Small intestine (tissue), 7 donors: Measurements from ENCODE around the gene DDX51. TPM values are rescaled to one million over a fixed set of nuclear protein-coding genes. Genes with fewer than 3 reads are reported as not detected.
A peak's percentile ranks its signal among the peaks of the same experiment; 100 is the strongest.

Experiments used
- DNase-seq, 2 donors: peaks; one replicate each; pipeline versions ENCODE4 v3.0.0 to v3.0.0-alpha.2; 2013
- FAIRE-seq: peaks from 2 replicates; lab custom pipeline; 2012; peaks lifted over from hg19 to GRCh38; lab: Jason Lieb, UNC
- H3K27ac ChIP-seq, 3 donors: one replicate each; pipeline ENCODE4 v1.5.1; 2013; ENCODE audit warnings: low read length in 2 of 3, mild to moderate bottlenecking in 2 of 3, control low read depth in 1 of 3, inconsistent platforms in 1 of 3, low read depth in 1 of 3, moderate library complexity in 1 of 3
- H3K27me3 ChIP-seq, 3 donors: one replicate each; pipeline ENCODE4 v1.6.1; 2013; ENCODE audit warnings: low read length in 3 of 3, inconsistent platforms in 1 of 3; ENCODE audit not compliant: control insufficient read depth in 3 of 3, insufficient read depth in 3 of 3
- H3K36me3 ChIP-seq, 3 donors: one replicate each; pipeline ENCODE4 v1.6.1; 2013; ENCODE audit warnings: low read length in 3 of 3, inconsistent platforms in 1 of 3, low read depth in 1 of 3, mild to moderate bottlenecking in 1 of 3, moderate library complexity in 1 of 3; ENCODE audit not compliant: control insufficient read depth in 3 of 3, insufficient read depth in 2 of 3
- H3K4me1 ChIP-seq, 3 donors: one replicate each; pipeline ENCODE4 v1.6.1; 2013; ENCODE audit warnings: low read length in 2 of 3, inconsistent platforms in 1 of 3, low read depth in 1 of 3, mild to moderate bottlenecking in 1 of 3, moderate library complexity in 1 of 3; ENCODE audit not compliant: control insufficient read depth in 3 of 3, insufficient read depth in 2 of 3
- H3K4me3 ChIP-seq, 3 donors: one replicate each; pipeline ENCODE4 v1.5.1; 2013; ENCODE audit warnings: low read length in 3 of 3, control low read depth in 1 of 3, inconsistent platforms in 1 of 3, low read depth in 1 of 3, mild to moderate bottlenecking in 1 of 3, moderate library complexity in 1 of 3
- H3K9me3 ChIP-seq, 2 donors: one replicate each; pipeline ENCODE4 v1.6.1; 2013; ENCODE audit warnings: low read depth in 1 of 2, low read length in 1 of 2; ENCODE audit not compliant: control insufficient read depth in 2 of 2, insufficient read depth in 1 of 2
- WGBS, 3 donors: extraction: QIAGEN DNeasy Blood & Tissue Kit; methylation state at CpG; one replicate each; pipeline ENCODE4 v1.1.7; 2013; 5-methylcytosine and 5-hydroxymethylcytosine counted together
- polyA plus RNA-seq, 4 donors: library from polyadenylated mRNA; stranded (reverse) in 3 of 4; unstranded in 1 of 4; fragments of 200-250 nt in 3 of 4; fragments of 120-200 nt in 1 of 4; gene quantifications; one replicate each; pipeline versions ENCODE4 v1.2.1 to v1.2.3, GENCODE V29; 2013
- donor health status: healthy with polysubstance abuse.
- donor health status: control.
- donor health status: control.
- donor health status: Bipolar disorder and iron deficiency.
- donor health status: healthy.

Gene DDX51
- polyA plus RNA-seq, 4 donors, result 5.1 to 17.3 (median 11.3) TPM

DNA sequence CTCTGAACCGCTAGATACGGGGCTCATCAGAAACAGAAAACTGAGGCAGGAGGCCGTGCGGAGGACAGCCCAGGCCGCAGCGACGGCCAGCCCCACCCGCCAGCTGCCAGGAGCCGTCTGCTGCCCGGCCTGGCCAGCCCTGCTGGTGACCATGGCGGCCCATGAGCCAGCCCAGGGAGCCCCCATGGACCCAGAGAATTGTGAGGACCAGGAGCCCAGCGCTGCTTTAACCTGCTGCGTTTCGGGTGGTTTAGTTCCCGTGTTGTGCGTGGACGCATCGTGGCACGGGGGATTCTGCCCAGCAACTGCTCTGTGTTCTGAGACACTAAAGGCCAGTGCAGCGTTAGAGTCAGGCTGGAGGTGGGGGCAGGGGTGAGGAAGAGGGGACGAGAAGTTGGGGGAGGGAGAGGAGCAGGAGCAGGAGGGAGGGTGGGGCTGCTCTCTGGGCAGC lies 44.4 kb upstream of the DDX51 start:
- peaks cover 4 to 14% (median 4%) of the 10 kb centered on the region in 3 donors for H3K4me1 ChIP-seq
- H3K9me3 ChIP-seq, result peaks cover 0 to 11% of the 10 kb centered on the region in 2 donors
- peaks cover 0 to 58% (median 0%) of the 10 kb centered on the region in 3 donors for H3K27me3 ChIP-seq
- WGBS, 3 donors, result 71 to 88% (median 84%) methylated on average over 20 to 21 of the region's 21 CpGs
- H3K4me3 ChIP-seq, result peak overlapping the region in 1 of 3 donors; percentile 31
- no peaks in the 10 kb centered on the region for H3K36me3 ChIP-seq
- FAIRE-seq, result no peak
- no peak for DNase-seq
- H3K27ac ChIP-seq, result no peak overlapping the region

DNA sequence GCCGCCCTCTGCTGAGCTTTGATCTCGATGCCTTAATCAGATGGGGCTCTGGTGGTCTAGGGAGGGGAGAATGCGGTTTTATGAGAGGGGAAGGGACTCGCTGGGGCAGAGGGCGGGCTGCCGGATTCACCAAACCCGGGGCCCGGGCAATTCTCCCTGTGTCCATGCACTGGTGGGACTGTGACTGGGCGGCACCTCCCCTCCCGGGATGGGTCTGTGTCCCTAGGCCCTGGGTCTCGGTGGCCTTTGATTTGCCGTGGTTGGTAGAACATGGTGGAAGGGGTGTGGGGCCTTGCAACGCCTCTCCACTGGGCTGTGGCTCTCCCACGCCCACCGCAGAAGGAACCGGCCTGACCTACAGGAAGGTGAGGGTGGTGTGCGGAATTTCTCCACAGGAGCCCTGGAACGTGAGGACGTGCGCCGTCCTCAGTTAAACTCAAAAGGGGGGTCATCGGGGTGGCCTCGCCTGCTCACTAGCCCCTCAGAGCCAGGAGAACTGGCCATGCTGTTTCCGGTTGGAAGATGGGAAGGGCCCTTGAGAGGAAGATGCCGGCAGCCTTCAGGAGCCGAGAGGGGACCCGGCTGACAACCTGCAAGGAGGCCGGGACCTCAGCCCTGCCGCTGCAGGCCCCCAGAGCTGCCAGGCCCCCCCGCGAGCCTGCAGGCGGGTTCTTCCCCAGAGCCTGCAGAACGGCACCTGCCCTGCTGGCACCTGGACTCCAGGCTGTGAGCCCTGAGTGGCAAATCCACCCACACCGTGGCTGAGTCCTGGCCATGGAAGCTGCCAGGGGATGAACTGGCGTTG lies 43.7 kb upstream of the DDX51 start:
- Histone ChIP-seq H3K27ac (no peak overlapping the region), H3K36me3 (no peaks in the 10 kb centered on the region), H3K9me3 (peaks cover 0 to 6% of the 10 kb centered on the region in 2 donors), H3K27me3 (peaks cover 0 to 59% (median 0%) of the 10 kb centered on the region in 3 donors), H3K4me1 (peaks cover 4 to 14% (median 4%) of the 10 kb centered on the region in 3 donors), H3K4me3 (no peak overlapping the region)
- WGBS, 3 donors, result 83 to 91% (median 90%) methylated on average over 34 to 35 of the region's 35 CpGs
- FAIRE-seq (no peak), DNase-seq (no peak)

DNA sequence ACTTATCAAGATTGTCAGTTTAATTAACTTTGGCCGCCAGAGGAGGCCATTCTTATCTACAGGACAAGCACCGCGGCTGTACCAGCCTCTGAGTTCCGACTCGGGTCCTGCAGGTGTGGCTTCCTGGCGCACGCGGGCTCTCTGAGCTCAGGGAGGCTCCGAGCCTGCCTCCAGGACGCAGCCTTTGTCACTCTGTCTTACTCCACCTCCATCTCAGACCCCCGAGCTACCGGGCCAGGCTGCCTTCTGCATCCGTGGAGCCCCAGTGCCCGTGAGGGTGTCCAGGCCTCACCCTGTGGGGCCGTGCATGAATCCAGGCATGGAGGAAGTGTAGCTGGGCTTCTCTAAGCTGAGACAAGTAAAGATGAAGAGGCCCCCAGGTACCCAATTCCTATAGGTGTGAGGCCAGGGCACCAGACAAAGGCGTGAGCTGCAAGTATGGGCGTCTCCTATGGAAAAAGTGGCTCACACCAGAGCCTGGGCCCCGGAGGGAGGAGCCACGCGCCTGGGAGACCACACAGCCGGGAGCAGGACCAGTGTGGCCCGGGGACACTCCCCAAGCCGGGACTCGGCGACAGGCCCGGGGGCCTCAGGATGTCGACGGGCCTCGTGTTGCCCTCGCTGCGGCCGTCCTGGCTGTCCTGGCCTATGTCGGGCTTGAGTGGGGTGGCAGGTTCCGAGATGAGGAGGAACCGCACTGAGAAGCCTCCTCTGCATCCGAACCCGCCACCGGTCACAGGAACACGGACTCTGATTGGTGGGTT lies 42.9 kb upstream of the DDX51 start:
- Histone ChIP-seq H3K27ac (no peak overlapping the region), H3K36me3 (no peaks in the 10 kb centered on the region), H3K27me3 (peaks cover 0 to 59% (median 0%) of the 10 kb centered on the region in 3 donors), H3K4me3 (no peak overlapping the region), H3K9me3 (peaks cover 0 to 8% of the 10 kb centered on the region in 2 donors), H3K4me1 (peaks cover 4 to 14% (median 4%) of the 10 kb centered on the region in 3 donors)
- WGBS, 3 donors, result 63 to 71% (median 67%) methylated on average over 39 of the region's 39 CpGs
- peak in 1 of 2 donors; percentile 27 for DNase-seq
- no peak for FAIRE-seq

DNA sequence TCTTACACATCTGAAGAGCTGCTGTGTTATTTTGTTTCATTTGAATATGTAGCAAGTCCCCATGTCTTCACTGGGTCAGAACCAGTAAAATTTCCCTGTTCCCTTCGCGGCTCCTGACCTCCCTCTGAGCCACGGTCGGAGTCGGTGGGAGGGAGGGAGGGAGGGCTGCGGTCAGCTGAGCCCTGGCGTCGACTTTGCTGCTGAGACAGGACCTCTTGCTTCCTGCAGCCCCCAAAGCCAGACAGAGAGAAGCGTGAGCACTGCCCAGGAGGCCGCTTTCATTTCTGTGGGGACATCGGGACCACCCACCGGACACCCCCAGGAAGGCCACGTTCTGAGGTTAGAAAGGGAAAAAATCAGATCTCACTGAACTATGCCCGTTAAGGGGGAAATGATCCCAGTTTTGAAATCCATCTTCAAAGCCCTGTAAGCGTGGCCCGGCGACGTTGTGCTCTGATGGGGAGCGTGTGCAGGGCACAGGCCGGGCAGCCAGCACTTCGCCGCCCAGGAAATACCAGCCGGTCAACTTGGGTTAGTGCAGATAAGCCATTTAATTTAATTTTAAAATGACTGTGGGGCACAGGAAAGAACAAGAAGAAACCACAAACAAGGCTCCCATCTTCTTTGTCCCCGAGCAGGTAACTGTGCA lies 42.2 kb upstream of the DDX51 start:
- Histone ChIP-seq H3K36me3 (no peaks in the 10 kb centered on the region), H3K27me3 (peaks cover 0 to 53% (median 0%) of the 10 kb centered on the region in 3 donors), H3K27ac (peak overlapping the region in 1 of 3 donors; percentile 59), H3K9me3 (peaks cover 0 to 8% of the 10 kb centered on the region in 2 donors), H3K4me3 (no peak overlapping the region), H3K4me1 (peaks cover 4 to 14% (median 4%) of the 10 kb centered on the region in 3 donors)
- 44 to 54% (median 45%) methylated on average over 24 of the region's 24 CpGs for WGBS, 3 donors
- FAIRE-seq (no peak), DNase-seq (no peak)

DNA sequence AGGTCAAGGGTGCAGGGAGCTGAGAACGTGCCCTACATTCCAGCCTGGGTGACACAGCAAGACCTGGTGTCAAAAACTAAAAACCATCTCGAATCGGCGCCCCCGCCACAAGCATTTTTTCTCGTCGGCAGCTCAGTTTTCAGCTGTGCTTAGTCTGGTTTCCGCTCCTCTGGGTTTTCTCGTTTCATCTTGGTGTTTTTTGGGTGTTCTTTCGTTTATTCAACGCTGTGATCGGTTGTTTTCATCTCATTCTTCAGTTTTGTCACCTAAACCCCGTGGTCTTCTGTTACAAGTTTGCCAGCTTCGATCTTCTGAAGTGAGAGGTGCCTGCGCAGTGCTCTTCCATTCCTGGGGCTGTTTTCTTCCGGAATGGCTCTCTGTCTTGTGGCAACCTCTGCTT lies 41.6 kb upstream of the DDX51 start:
- Histone ChIP-seq H3K27me3 (peaks cover 0 to 51% (median 0%) of the 10 kb centered on the region in 3 donors), H3K9me3 (peaks cover 0 to 8% of the 10 kb centered on the region in 2 donors), H3K27ac (peak overlapping the region in 1 of 3 donors; percentile 59), H3K36me3 (no peaks in the 10 kb centered on the region), H3K4me3 (no peak overlapping the region), H3K4me1 (peaks cover 4 to 10% (median 4%) of the 10 kb centered on the region in 3 donors)
- 58 to 71% (median 63%) methylated on average over 16 of the region's 16 CpGs for WGBS, 3 donors
- FAIRE-seq, result no peak
- no peak for DNase-seq

DNA sequence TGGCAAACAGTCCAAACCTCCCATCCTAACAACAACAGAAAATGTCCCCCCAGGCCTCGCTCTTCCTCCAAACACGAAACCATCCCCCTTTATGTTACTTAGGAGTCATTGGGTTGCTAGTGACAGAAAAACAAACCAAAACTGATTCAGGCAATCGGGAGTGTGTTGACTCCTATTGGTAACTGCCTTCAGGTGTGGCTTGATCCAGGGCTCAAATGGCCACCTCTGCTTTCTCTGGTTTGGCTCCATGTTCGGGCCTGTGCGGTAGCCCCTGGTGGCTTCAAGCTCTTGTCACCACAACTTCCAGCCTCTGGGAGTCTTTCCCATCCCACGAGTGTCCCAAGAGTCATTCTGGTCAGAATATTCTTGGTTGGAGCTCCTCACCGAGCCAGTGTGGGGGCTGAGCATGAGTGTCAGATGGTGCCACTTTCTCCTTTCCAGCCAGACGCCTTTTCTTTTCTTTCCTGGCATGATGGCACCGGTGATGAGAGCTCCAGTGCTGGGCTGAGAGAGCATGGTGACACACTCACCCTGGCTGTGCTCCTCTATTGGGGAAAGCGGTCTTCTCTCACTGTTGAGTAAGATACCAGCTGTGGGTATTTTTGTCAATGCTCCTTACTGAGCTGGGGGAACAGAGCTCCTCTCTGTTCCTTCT lies 38.7 kb upstream of the DDX51 start:
- Histone ChIP-seq H3K4me3 (no peak overlapping the region), H3K9me3 (peaks cover 0 to 4% of the 10 kb centered on the region in 2 donors), H3K4me1 (no peaks in the 10 kb centered on the region), H3K27me3 (peaks cover 0 to 35% (median 0%) of the 10 kb centered on the region in 3 donors), H3K27ac (no peak overlapping the region), H3K36me3 (no peaks in the 10 kb centered on the region)
- FAIRE-seq, result no peak
- WGBS, 3 donors, result 75 to 82% (median 80%) methylated on average over 10 of the region's 10 CpGs
- DNase-seq, result no peak

DNA sequence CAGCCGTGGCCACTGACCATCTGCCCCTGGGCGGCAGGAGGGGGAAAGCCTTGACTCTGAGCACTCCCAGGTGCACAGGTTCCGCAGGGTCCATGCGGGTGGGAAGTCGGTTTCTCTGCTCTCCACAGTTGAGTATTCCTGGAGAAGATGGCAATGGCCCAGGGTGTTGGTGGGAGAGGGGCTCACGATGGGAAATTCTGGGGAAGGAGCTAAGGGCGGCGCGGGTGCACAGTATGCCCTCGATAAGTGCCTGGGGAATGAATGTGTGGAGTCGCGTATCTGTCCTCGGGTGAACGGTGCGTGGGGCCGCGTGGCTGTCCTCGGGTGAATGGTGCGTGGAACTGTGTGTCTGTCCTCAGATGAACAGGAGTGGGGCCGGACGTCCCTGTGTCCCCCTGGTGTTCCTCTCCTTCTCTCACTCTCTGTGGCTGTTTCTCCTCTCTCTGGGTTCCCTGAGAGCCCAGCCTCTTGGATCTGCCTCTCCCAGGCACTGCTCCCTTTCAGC lies 38.1 kb upstream of the DDX51 start:
- FAIRE-seq (no peak), DNase-seq (no peak)
- H3K4me3 ChIP-seq, result no peak overlapping the region
- peaks cover 0 to 35% (median 0%) of the 10 kb centered on the region in 3 donors for H3K27me3 ChIP-seq
- no peaks in the 10 kb centered on the region for H3K4me1 ChIP-seq
- no peak overlapping the region for H3K27ac ChIP-seq
- 89 to 91% (median 89%) methylated on average over 21 of the region's 21 CpGs for WGBS, 3 donors
- no peaks in the 10 kb centered on the region for H3K36me3 ChIP-seq
- peaks cover 0 to 4% of the 10 kb centered on the region in 2 donors for H3K9me3 ChIP-seq
